Transverse colon (tissue), 4 donors: ENCODE results near the gene ENTR1. TPM values are rescaled to one million over a fixed set of nuclear protein-coding genes. Genes with fewer than 3 reads are reported as not detected.

Experiments
- DNase-seq: peaks from one replicate; pipeline ENCODE4 v3.0.0-alpha.2; 2019
- H3K27ac ChIP-seq, 4 donors: fragments of 200-600 bp; sonication (generic); 2 replicates each; pipeline ENCODE4 v1.5.1; 2016 to 2018; ENCODE audit warnings: inconsistent platforms in 4 of 4
- H3K27me3 ChIP-seq: fragments of 200-600 bp; sonication (generic); 2 replicates; pipeline ENCODE4 v1.5.1; 2017; ENCODE audit warnings: inconsistent platforms
- H3K36me3 ChIP-seq, 4 donors: fragments of 200-600 bp; sonication (generic); 2 replicates each; pipeline ENCODE4 v1.5.1; 2017 to 2019; ENCODE audit warnings: inconsistent platforms in 4 of 4
- H3K4me1 ChIP-seq, 4 donors: fragments of 200-600 bp; sonication (generic); 2 replicates each; pipeline ENCODE4 v1.5.1; 2017 to 2020; ENCODE audit warnings: inconsistent platforms in 4 of 4
- H3K4me3 ChIP-seq, 4 donors: fragments of 200-600 bp; sonication (generic); 1 replicate in 1 of 4; 2 replicates in 3 of 4; pipeline versions ENCODE4 v1.5.1 to v1.6.1; 2017 to 2019; ENCODE audit warnings: inconsistent platforms in 4 of 4
- H3K9me3 ChIP-seq, 2 donors: fragments of 200-600 bp; sonication (generic); 2 replicates each; pipeline ENCODE4 v1.5.1; 2017 to 2019; ENCODE audit warnings: inconsistent platforms in 2 of 2
- EP300 ChIP-seq: sonication (generic); formaldehyde crosslinking; IDR thresholded peaks from one replicate; pipeline ENCODE4 v1.6.1; 2017; ENCODE audit warnings: antibody characterized with exemption, low read depth
- POLR2A ChIP-seq: fragments of 450-650 bp; IDR thresholded peaks from one replicate; pipeline ENCODE4 v1.6.1; 2016; ENCODE audit warnings: antibody characterized with exemption, mild to moderate bottlenecking, moderate library complexity
- POLR2AphosphoS5 ChIP-seq, 3 donors: sonication (generic); formaldehyde crosslinking; IDR thresholded peaks; one replicate each; pipeline ENCODE4 v1.6.1; 2016; ENCODE audit warnings: antibody characterized with exemption in 3 of 3
- WGBS, 2 donors: methylation state at CpG; one replicate each; pipeline ENCODE4 v1.1.5; 2018; ENCODE audit warnings: low coverage in 1 of 2; 5-methylcytosine and 5-hydroxymethylcytosine counted together
- in situ Hi-C, 4 donors: fragments of 200-750 bp; cut with MboI; loops; one replicate each; pipeline versions ENCODE4 v1.15.0 to v1.15.1; 2017; ENCODE audit warnings: low sequenced_read_pairs in 3 of 4, low pct_ligation_motif_present in 1 of 4, low pct_unique_long_range_greater_than_20kb in 1 of 4
- intact Hi-C: fragments of 100-400 bp; cut with DNase I; formaldehyde crosslinking; loops from one replicate; pipeline ENCODE4 v1.15.1; 2023; ENCODE audit warnings: low total_unique reads
- total RNA-seq, 4 donors: library from RNA; depleted of rRNA; stranded (reverse); fragments of >200 nt; gene quantifications; one replicate each; pipeline ENCODE4 v1.1.0, GENCODE V29; 2016
- TF ChIP-seq, protein P1 (sequence below), 5 experiments: fragments of 200-600 bp in 3 of 5; fragments of 450-650 bp in 2 of 5; sonication (generic) in 3 of 5; IDR thresholded peaks; 1 replicate in 2 of 5; 2 replicates in 3 of 5; pipeline ENCODE4 v1.5.1; 2016 to 2017; ENCODE audit warnings: antibody characterized with exemption in 5 of 5, inconsistent platforms in 3 of 5, mild to moderate bottlenecking in 2 of 5, moderate library complexity in 1 of 5

The ENTR1 gene
- total RNA-seq, 4 donors from 2014 or later = 23.6 to 74.6 (median 40.9) TPM

DNA sequence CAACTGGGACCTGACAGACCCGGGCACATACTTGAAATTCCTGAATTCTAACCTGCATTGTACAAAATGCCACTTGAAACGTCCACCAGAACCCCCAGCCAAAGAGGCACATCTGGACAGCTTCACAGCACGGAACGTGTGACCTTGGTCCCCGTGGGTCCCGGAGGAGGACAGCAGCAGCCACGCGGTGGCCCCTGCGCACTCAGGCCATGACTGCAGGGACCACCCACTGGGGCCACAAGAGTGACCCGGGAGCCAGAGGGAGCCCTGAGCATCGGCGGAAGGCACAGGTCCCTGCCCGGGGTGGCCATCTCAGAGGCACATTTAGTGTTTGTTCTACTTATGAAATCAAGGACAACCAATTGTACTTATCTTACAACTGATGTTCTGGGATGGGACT, 8.3 kb downstream of the ENTR1 start:
- intact Hi-C loops = loop anchor here (10.0 kb wide), 1 partner anchor 67 kb away; no protein-coding TSS in a partner anchor
- Histone ChIP-seq H3K4me3 (no peak overlapping the region), H3K27me3 (no peaks in the 10 kb centered on the region), H3K9me3 (no peaks in the 10 kb centered on the region), H3K27ac (no peak overlapping the region), H3K36me3 (peaks cover 0 to 28% (median 6%) of the 10 kb centered on the region in 4 donors), H3K4me1 (peaks cover 10 to 28% (median 17%) of the 10 kb centered on the region in 4 donors)
- WGBS, 2 donors = 80 to 84% methylated on average over 1 to 13 of the region's 13 CpGs
- no peak for DNase-seq
- no peak for TF ChIP-seq POLR2A
- TF ChIP-seq EP300 = no peak
- TF ChIP-seq POLR2AphosphoS5 (IDR thresholded peaks at IDR 0.05) = no peak
- TF ChIP-seq, protein P1, sequence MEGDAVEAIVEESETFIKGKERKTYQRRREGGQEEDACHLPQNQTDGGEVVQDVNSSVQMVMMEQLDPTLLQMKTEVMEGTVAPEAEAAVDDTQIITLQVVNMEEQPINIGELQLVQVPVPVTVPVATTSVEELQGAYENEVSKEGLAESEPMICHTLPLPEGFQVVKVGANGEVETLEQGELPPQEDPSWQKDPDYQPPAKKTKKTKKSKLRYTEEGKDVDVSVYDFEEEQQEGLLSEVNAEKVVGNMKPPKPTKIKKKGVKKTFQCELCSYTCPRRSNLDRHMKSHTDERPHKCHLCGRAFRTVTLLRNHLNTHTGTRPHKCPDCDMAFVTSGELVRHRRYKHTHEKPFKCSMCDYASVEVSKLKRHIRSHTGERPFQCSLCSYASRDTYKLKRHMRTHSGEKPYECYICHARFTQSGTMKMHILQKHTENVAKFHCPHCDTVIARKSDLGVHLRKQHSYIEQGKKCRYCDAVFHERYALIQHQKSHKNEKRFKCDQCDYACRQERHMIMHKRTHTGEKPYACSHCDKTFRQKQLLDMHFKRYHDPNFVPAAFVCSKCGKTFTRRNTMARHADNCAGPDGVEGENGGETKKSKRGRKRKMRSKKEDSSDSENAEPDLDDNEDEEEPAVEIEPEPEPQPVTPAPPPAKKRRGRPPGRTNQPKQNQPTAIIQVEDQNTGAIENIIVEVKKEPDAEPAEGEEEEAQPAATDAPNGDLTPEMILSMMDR (IDR thresholded peaks at IDR 0.05) = no peak
- in situ Hi-C loops = no loop called here

DNA sequence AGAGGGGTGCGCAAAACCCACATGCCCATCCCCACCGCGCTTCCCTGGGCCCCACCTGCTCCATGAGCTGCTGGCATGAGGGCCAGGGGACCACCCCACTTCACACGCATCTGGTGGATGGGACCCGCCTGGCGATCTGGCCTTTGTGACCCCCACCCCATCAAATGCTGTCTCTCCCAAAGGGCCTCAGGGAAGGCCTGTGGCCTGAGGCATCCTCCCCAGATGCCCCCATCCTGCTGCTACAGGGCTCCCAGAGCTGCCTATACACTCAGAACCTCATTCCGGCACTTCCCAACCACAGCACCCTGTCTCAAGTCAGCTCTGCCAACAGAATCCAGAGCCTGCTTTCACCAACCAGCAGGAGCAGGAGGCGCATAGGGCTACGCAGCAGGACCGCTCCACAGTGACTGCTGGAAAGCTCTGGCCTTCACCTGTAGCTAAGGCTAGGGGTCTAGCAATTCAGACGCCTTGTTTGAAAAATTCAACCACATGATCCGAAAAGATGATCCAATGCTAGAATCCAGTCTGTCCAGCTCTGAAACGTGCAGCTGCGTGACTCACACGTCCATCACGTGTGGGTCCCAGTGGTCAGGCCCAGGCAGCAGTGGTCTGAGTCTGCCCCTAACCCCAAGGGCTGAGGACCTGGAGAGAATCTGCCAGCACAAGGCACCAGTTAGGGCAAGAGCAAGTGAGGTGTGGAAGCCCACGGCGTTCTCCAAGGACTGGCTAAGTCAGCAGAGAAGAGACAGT, 9.1 kb downstream of the ENTR1 start:
- in situ Hi-C loops = no loop called here
- no peaks in the 10 kb centered on the region for H3K9me3 ChIP-seq
- no peaks in the 10 kb centered on the region for H3K27me3 ChIP-seq
- no peak overlapping the region for H3K4me3 ChIP-seq
- peaks cover 0 to 21% (median 4%) of the 10 kb centered on the region in 4 donors for H3K36me3 ChIP-seq
- DNase-seq = no peak
- intact Hi-C loops = loop anchor here (10.0 kb wide), 1 partner anchor 67 kb away; no protein-coding TSS in a partner anchor
- TF ChIP-seq EP300 (no peak), POLR2A (no peak), POLR2AphosphoS5 (IDR thresholded peaks at IDR 0.05) (no peak)
- TF ChIP-seq, protein P1 (IDR thresholded peaks at IDR 0.05) = no peak
- peaks cover 10 to 34% (median 22%) of the 10 kb centered on the region in 4 donors for H3K4me1 ChIP-seq
- H3K27ac ChIP-seq = no peak overlapping the region
- 91 to 92% methylated on average over 2 to 18 of the region's 18 CpGs for WGBS, 2 donors

DNA sequence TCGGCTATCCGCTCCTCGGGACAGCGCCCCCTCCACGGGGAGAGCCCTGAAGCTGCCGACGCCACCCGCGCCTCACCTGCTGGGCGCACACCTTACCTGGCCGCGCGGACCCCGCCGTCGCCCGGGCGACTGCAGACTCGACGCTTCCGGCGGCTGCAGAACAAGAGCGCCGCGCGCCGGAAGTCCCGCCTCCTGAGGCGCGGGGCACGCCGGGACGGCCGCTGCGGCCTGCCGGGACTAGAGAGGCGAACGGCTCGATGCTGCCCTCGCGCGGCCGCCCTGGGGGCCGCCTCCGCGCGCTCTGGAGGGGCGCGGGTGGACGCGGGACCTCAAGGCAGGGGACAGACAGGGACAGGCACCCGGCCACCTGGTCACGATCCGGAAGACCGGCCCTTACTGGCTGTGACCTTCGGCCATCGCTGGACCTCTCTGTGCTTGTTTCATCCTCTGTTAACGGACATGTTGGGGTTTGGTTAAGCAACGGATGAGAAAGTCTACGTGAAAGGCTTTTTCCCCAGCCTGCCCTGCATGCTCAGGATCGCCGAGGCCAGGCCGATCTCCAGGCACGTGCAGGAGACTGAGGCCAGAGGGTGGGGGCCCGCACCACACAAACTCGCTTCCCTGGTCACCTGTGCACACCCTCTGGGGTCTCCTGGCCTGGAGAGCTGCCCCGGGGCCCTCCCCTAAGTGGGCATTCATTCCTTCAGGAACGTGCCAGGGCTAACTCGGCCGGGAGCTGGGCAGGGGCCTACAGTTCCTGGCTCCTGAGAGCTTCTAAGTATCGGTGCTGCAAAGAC, 10.2 kb downstream of the ENTR1 start, which contains the start of gene SNAPC4:
TSS of gene SNAPC4 (minus strand) at position 133 of the 797 bp plus-strand sequence. CDS start 1,742 bp downstream, outside the sequence.
- TF ChIP-seq POLR2AphosphoS5 (IDR thresholded peaks at IDR 0.05) (peak in 1 of 3 donors; percentile 79), POLR2A (peak; percentile 35), EP300 (no peak)
- TF ChIP-seq, protein P1 (IDR thresholded peaks at IDR 0.05) = peak; percentile 74 to 98 (median 90)
- peak; percentile 89 for DNase-seq
- H3K4me3 ChIP-seq = peak within 1 kb of the TSS; percentile 70 to 98 (median 94)
- intact Hi-C loops = loop anchor here (10.0 kb wide), 1 partner anchor 65 kb away; no protein-coding TSS in a partner anchor
- H3K27me3 ChIP-seq = no peaks in the 10 kb centered on the region
- peaks cover 10 to 39% (median 31%) of the 10 kb centered on the region in 4 donors for H3K4me1 ChIP-seq
- H3K9me3 ChIP-seq = no peaks in the 10 kb centered on the region
- WGBS, 2 donors = 14% methylated on average over 23 of the region's 71 CpGs; no CpG with 5 or more reads in 1 of the 2 donors
- H3K36me3 ChIP-seq = peaks cover 0 to 11% (median 3%) of the 10 kb centered on the region in 4 donors
- in situ Hi-C loops = no loop called here
- peak within 1 kb of the TSS; percentile 66 to 81 (median 76) for H3K27ac ChIP-seq
